A673 (cell line): ENCODE data around the gene ACOT11.

ENCODE experiments used
- EZH2 ChIP-seq: fragments of 200-600 bp; sonication (generic); IDR thresholded peaks from 2 replicates; pipeline ENCODE4 v1.6.1; 2017; ENCODE audit warnings: borderline replicate concordance, low read depth, mild to moderate bottlenecking, mixed read lengths, antibody characterized with exemption, low read length; ENCODE audit not compliant: poor library complexity, severe bottlenecking
- TF ChIP-seq, protein P1 (sequence below): fragments of 300-800, 200-600 bp; sonication (generic); conservative IDR thresholded peaks from 2 replicates; pipeline ENCODE4 v1.5.1; 2017; ENCODE audit warnings: low read depth, mild to moderate bottlenecking, antibody characterized with exemption, low read length, moderate library complexity, mixed read lengths

DNA sequence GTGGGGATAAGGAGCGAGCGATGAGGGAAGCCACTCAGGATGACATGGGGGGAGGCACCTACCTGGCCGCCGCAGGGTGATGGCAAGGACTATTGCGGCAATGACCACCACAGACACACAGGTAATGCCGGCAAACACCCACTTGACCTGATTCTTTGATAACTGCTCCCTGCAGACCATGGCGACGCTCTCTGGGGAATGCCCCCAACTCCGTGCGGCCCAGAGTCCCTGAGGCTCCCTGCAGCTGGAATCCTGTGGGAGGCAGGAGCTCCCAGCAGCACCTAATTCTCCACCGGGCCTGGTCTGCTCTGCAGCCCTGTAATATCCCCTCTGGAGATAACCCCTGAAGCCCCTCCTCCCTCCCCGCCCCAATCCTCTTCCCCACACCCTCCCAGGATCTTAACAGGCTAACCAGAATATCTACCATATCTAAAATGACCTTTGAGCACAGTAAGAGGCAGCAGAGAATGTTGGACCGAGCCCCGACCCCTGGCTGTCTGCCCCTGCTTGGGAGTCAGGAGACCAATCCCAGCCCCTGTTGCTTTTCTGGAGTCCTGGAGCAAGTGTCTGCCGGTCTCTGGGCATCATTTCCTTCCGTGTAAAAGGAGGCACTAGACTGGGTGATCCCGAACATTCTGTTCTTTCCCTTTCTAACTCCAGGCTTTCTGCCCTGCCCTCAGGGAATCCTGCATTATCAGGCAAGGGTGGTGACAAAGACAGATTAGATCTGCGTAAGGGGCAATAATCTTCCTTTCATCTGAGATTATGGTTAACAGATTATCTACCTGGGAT, 75.4 kb downstream of the ACOT11 start, which contains the start of gene FAM151A:
- TF ChIP-seq, protein P1, sequence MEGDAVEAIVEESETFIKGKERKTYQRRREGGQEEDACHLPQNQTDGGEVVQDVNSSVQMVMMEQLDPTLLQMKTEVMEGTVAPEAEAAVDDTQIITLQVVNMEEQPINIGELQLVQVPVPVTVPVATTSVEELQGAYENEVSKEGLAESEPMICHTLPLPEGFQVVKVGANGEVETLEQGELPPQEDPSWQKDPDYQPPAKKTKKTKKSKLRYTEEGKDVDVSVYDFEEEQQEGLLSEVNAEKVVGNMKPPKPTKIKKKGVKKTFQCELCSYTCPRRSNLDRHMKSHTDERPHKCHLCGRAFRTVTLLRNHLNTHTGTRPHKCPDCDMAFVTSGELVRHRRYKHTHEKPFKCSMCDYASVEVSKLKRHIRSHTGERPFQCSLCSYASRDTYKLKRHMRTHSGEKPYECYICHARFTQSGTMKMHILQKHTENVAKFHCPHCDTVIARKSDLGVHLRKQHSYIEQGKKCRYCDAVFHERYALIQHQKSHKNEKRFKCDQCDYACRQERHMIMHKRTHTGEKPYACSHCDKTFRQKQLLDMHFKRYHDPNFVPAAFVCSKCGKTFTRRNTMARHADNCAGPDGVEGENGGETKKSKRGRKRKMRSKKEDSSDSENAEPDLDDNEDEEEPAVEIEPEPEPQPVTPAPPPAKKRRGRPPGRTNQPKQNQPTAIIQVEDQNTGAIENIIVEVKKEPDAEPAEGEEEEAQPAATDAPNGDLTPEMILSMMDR = no peak
- TF ChIP-seq EZH2 = no peak
